HUDEP-2 (cell line): ENCODE data around the gene NLRP11.
A peak's percentile ranks its signal among the peaks of the same experiment; 100 is the strongest.

Experiments used
- DNase-seq, 76 experiments: peaks; one replicate each; lab custom pipeline; 2025; ENCODE audit not compliant: unreplicated experiment in 76 of 76; lab: John Stamatoyannopoulos, UW

The NLRP11 gene

GRCh38 chr19:55831846-55832245 is at the start of gene NLRP11:
Gene NLRP11 (minus strand): TSS chr19:55831999. CDS start chr19:55818174, 13,825 bp downstream.
- DNase-seq: no peak

GRCh38 chr19:55877211-55877610 is 45.4 kb upstream of the NLRP11 start:
- DNase-seq: no peak

GRCh38 chr19:55870736-55871135 is 38.9 kb upstream of the NLRP11 start:
- DNase-seq: no peak

- DNase-seq: no peak
Observed at GRCh38 chr19:55867101-55867500, 35.3 kb upstream of the NLRP11 start.

GRCh38 chr19:55866521-55866920 is 34.7 kb upstream of the NLRP11 start:
- DNase-seq: no peak

GRCh38 chr19:55858969-55859368 is 27.2 kb upstream of the NLRP11 start:
- no peak for DNase-seq

GRCh38 chr19:55858401-55858800 is 26.6 kb upstream of the NLRP11 start:
- no peak for DNase-seq

GRCh38 chr19:55857974-55858373 is 26.2 kb upstream of the NLRP11 start:
- DNase-seq: no peak

- no peak for DNase-seq
Observed at GRCh38 chr19:55857149-55857548, 25.4 kb upstream of the NLRP11 start.

GRCh38 chr19:55855160-55855559 is 23.4 kb upstream of the NLRP11 start:
- DNase-seq: no peak

- no peak for DNase-seq
Observed at GRCh38 chr19:55838906-55839305, 7.1 kb upstream of the NLRP11 start.

- DNase-seq: no peak
Observed at GRCh38 chr19:55838251-55838650, 6.5 kb upstream of the NLRP11 start.

GRCh38 chr19:55836340-55836739 is 4.5 kb upstream of the NLRP11 start, which contains the start of gene NLRP4:
Gene NLRP4 (plus strand): TSS chr19:55836540. CDS start chr19:55852081, 15,541 bp downstream.
- no peak for DNase-seq

GRCh38 chr19:55832676-55833075 is 877 bp upstream of the NLRP11 start:
- no peak for DNase-seq

- no peak for DNase-seq
Observed at GRCh38 chr19:55830656-55831055, 1.1 kb downstream of the NLRP11 start.

- no peak for DNase-seq
Observed at GRCh38 chr19:55820037-55820436, 11.8 kb downstream of the NLRP11 start.

- DNase-seq: no peak
Observed at GRCh38 chr19:55813906-55814305, 17.9 kb downstream of the NLRP11 start.

- no peak for DNase-seq
Observed at GRCh38 chr19:55812449-55812848, 19.4 kb downstream of the NLRP11 start.

GRCh38 chr19:55811340-55811739 is 20.5 kb downstream of the NLRP11 start:
- DNase-seq: no peak

- DNase-seq: peak in 70 of 76 experiments; percentile 15 to 80 (median 57)
Observed at GRCh38 chr19:55809381-55810058, 22.3 kb downstream of the NLRP11 start.

GRCh38 chr19:55802281-55802680 is 29.5 kb downstream of the NLRP11 start:
- no peak for DNase-seq

GRCh38 chr19:55801416-55801815 is 30.4 kb downstream of the NLRP11 start:
- DNase-seq: no peak

GRCh38 chr19:55795021-55795420 is 36.8 kb downstream of the NLRP11 start:
- DNase-seq: no peak
